GM23248 (cell line): ENCODE data around the gene THSD7A.

Experiments
- EZH2 ChIP-seq: fragments of 200-600 bp; sonication (generic); IDR thresholded peaks from 2 replicates; pipeline ENCODE4 v1.6.1; 2018; ENCODE audit warnings: antibody characterized with exemption, mild to moderate bottlenecking; ENCODE audit not compliant: insufficient read depth, poor library complexity, severe bottlenecking
- EZH2phosphoT487 ChIP-seq: fragments of 200-600 bp; sonication (generic); IDR thresholded peaks from 2 replicates; pipeline ENCODE4 v1.6.1; 2018; ENCODE audit warnings: antibody characterized with exemption, moderate library complexity, mild to moderate bottlenecking, low read depth; ENCODE audit not compliant: insufficient read depth

DNA sequence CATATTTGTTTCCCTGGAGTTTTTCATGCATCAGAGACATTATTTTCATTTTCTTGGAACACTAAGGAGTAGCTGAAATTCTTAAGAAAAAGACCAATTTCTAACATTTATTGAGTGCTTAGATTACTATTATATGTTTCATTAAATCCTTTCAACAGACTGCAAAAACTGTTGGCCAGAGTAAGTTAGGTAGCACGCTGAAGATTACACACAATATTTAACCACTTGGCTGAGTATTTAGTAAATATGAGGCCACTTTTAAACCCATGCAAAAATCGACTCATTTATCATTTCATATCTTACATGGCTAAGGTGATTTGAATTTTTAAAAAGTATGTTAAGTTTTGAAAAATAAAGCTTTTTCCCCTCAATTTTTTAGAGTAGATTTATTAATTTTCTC is 358.8 kb downstream of the THSD7A start:
- no peak for TF ChIP-seq EZH2
- TF ChIP-seq EZH2phosphoT487: no peak
